LNCAP (cell line): ENCODE data around the gene EVA1C.

Source experiments
- TF ChIP-seq, protein P1 (sequence below): fragments of 450-650 bp; IDR thresholded peaks from 2 replicates; pipeline ENCODE4 v1.5.1; 2017; ENCODE audit warnings: mild to moderate bottlenecking

Gene EVA1C

DNA sequence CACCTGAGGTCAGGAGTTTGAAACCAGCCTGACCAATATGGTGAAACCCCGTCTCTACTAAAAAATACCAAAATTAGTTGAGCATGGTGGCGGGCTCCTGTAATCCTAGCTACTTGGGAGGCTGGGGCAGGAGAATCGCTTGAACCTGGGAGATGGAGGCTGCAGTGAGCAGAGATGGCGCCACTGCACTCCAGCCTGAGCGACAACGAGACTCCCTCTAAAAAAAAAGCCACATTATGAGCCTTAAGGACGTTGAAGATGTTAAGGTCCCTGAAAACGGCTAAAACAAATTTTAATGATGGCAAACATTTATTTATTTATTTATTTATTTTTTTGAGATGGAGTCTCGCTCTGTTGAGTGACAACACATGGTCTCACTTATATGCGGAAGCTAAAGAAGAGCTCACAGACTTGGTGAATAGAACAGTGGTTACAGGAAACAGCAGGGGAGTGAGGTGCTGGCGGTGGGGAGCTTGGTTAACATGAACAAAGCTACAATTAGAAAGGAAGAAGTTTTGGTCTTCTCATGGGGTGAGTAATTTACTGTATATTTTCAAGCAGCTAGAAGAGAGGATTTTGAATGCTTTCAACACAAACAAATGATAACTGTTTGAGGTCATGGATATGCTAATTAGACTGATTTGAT lies 125.8 kb downstream of the EVA1C start:
- TF ChIP-seq, protein P1, sequence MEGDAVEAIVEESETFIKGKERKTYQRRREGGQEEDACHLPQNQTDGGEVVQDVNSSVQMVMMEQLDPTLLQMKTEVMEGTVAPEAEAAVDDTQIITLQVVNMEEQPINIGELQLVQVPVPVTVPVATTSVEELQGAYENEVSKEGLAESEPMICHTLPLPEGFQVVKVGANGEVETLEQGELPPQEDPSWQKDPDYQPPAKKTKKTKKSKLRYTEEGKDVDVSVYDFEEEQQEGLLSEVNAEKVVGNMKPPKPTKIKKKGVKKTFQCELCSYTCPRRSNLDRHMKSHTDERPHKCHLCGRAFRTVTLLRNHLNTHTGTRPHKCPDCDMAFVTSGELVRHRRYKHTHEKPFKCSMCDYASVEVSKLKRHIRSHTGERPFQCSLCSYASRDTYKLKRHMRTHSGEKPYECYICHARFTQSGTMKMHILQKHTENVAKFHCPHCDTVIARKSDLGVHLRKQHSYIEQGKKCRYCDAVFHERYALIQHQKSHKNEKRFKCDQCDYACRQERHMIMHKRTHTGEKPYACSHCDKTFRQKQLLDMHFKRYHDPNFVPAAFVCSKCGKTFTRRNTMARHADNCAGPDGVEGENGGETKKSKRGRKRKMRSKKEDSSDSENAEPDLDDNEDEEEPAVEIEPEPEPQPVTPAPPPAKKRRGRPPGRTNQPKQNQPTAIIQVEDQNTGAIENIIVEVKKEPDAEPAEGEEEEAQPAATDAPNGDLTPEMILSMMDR, result no peak

DNA sequence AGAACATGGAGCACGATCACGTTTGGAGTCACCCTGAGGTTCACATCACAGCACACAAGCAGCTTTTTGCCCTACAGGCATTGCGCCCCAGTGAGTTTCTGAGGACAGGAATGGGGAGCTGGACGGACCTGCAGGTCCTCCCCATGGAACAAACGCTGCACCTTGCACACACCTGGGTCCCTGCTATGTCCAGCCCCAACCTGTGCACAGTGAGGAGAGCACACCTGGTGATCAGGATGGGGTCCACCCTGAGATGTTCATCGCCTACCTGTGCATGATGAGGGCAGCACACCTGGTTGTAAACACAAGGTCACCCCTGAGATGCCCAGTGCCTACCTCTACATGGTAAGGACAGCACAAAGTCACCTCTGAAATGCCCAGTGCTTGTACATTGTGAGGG lies 126.9 kb downstream of the EVA1C start:
- TF ChIP-seq, protein P1, result no peak

DNA sequence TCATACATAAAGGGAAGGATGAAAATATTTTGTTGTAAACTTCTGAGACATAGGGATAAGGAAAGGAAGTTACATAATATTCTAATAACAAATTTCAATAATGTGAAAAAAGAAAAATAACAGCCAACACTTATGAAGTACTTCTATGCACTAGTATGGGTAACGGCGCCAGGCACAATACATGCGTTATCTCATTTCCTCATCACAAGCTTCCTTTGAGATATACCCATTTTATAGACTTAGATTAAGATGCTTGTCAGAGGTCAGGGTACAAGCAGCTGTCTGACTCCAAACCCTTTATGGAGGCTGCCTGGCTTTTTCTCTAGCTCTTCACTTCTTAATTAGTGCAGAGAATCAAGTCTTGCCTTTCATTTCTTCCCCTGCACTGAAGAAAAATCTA lies 131.5 kb downstream of the EVA1C start:
- TF ChIP-seq, protein P1, result no peak

DNA sequence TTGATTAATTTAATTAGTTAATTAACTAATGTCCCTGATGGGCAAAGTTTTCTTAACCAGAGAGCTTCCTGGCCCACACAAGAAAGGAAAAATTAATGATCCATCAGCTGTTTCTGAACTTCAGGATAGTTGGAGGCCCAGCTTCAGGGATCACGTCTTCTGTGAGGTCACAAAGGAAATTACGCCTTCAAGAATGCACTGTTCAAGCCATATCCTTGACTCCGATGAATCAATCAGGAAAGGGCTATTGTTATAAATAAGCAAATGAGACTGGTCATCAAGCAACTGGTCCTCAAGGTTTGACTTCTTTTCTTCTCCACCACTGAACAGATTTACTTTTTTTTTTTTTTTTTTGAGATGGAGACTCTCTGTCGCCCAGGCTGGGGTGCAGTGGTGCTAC lies 132.2 kb downstream of the EVA1C start:
- TF ChIP-seq, protein P1, result no peak

DNA sequence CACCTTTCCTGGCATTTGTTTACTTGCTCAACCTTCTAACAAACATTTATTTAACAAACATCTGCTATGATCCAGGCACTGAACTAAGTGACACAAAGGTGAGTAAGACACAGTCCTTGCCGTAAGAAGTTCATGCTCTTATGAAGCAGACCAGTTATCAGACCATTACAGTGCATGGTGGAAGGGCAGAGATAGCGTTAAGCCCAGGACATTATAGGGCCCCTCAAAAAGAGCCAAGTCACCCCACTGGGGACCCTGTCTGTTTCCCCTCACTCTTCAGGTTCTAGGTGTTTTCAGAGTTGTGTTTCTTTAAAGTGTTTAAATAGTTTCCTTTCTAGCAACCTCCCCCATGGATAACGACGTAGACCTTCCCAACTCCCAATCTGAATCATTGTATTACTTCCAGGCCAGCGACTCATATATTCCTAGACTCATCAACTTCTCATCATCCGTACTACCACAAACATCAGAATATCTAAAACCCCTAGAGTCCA lies 133.5 kb downstream of the EVA1C start:
- TF ChIP-seq, protein P1, result no peak

DNA sequence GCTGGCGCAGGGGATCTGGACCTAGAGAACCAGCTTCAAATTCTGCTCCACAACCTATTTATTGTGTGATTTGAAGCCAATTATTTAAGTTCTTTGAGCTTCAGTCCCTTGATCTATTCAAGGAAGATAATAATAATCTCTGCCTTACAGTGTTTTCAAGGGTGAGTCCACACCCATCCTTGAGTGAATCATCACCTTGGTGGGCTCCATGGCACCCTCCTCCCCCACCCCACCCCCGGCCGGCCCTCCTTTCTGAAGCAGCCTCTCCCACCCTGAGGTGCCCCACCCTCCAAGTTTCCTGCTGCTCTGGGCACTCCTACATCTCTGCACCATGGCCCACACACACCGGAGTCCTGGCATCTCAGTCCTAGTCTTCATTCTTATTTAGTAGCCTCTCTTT lies 134.5 kb downstream of the EVA1C start:
- TF ChIP-seq, protein P1, result no peak

DNA sequence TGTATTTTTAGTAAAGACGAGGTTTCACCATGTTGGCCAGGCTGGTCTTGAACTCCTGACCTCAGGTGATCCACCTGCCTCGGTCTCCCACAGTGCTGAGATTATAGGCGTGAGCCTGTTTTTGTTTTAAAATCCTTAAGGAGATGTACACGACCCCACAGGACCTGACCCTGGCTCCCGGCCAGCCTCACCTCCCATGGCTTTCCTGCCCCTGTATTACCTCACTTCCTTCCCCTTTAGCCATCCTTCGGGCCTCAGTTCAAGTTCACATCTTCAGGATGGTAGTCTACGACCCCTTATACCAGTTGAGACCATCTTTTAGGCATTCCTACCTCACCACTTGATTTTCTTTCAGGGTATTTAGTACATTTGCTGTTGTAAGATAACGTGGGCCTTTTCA lies 136.5 kb downstream of the EVA1C start:
- TF ChIP-seq, protein P1, result no peak

DNA sequence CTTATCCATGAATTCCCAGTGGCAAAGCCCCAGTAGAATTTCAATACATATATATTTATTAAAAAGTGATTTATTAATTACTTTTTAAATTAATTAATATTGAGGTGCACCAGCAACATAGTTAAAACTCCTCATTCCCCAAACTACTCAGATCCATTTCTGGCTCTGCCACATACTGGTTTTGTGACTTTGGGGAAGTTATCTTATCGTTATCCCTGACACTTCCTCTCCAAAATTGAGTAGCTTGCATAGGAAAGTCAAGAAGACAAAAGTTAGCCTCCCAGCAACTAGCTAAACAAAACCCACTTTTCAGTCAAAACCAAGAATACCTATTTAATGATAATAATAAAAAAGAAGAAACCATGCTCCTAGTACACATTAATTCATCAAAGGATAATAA lies 136.9 kb downstream of the EVA1C start:
- TF ChIP-seq, protein P1, result no peak
